Calu3 (cell line): ENCODE data around the gene P2RY2. TPM values are rescaled to one million over a fixed set of nuclear protein-coding genes. Genes with fewer than 3 reads are reported as not detected.

ENCODE experiments used
- BruUV-seq: library from RNA; stranded (reverse); fragments of 400-500 nt; replicated peaks from 2 replicates; lab custom pipeline; 2021; lab: Mats Ljungman, UMichigan
- CTCF ChIA-PET: fragments of 300-600 bp; sonication (Branson Sonifier 250); formaldehyde crosslinking; loops from one replicate; lab custom pipeline; 2022; ENCODE audit warnings: antibody characterized with exemption; lab: Charles Lee
- DNase-seq: peaks from one replicate; pipeline ENCODE4 v3.0.0; 2022
- H3K27ac Mint-ChIP-seq: one replicate; pipeline ENCODE4 v1.8.0; 2022; ENCODE audit warnings: mixed read lengths; ENCODE audit not compliant: unreplicated experiment
- H3K27me3 Mint-ChIP-seq: one replicate; pipeline ENCODE4 v1.8.0; 2022; ENCODE audit warnings: mixed read lengths; ENCODE audit not compliant: unreplicated experiment
- H3K36me3 Mint-ChIP-seq: one replicate; pipeline ENCODE4 v1.8.0; 2022; ENCODE audit warnings: mild to moderate bottlenecking, moderate library complexity, mixed read lengths; ENCODE audit not compliant: insufficient read depth, unreplicated experiment
- H3K4me1 Mint-ChIP-seq: one replicate; pipeline ENCODE4 v1.8.0; 2022; ENCODE audit warnings: mild to moderate bottlenecking, low read depth, mixed read lengths; ENCODE audit not compliant: unreplicated experiment
- H3K4me3 Mint-ChIP-seq: one replicate; pipeline ENCODE4 v1.8.0; 2022; ENCODE audit warnings: mild to moderate bottlenecking, low read depth, moderate library complexity, mixed read lengths; ENCODE audit not compliant: unreplicated experiment
- H3K9me3 Mint-ChIP-seq: one replicate; pipeline ENCODE4 v1.8.0; 2022; ENCODE audit warnings: low read depth, mixed read lengths; ENCODE audit not compliant: unreplicated experiment
- CTCF ChIP-seq: fragments of 200-600 bp; IDR thresholded peaks from one replicate; pipeline ENCODE4 v1.8.0; 2022; ENCODE audit warnings: antibody characterized with exemption; ENCODE audit not compliant: unreplicated experiment
- intact Hi-C: fragments of 100-400 bp; cut with micrococcal nuclease; formaldehyde crosslinking; loops from one replicate; pipeline ENCODE4 v1.10.0; 2022; ENCODE audit not compliant: unreplicated experiment
- total RNA-seq: library from RNA; stranded (reverse); gene quantifications from 2 replicates; pipeline ENCODE4 v1.2.3, GENCODE V29; 2022

P2RY2 gene
- total RNA-seq, 1 experiment from 2014 or later, result 1.6 TPM

- BruUV-seq, result no TSS peak
- no peaks in the 10 kb centered on the region for H3K9me3 Mint-ChIP-seq
- peaks cover 8% of the 10 kb centered on the region for H3K27me3 Mint-ChIP-seq
- DNase-seq, result no peak
- peaks cover 30% of the 10 kb centered on the region for H3K4me1 Mint-ChIP-seq
- H3K4me3 Mint-ChIP-seq, result no peak overlapping the region
- no peak overlapping the region for H3K27ac Mint-ChIP-seq
- CTCF ChIA-PET, result interaction anchor here (1.9 to 3.1 kb wide), 3 partner anchors 9 to 56 kb away, joined by 5 to 18 read pairs (median 14); no protein-coding TSS in a partner anchor
- no peak for TF ChIP-seq CTCF
- no peaks in the 10 kb centered on the region for H3K36me3 Mint-ChIP-seq
- intact Hi-C loops, result loop anchor here (5.0 kb wide), 1 partner anchor 41 kb away; no protein-coding TSS in a partner anchor
Observed at GRCh38 chr11:73186294-73186850, 31.7 kb upstream of the P2RY2 start.

GRCh38 chr11:73186886-73187285 is 31.2 kb upstream of the P2RY2 start:
- TF ChIP-seq CTCF, result no peak
- Mint-ChIP-seq H3K27me3 (peaks cover 8% of the 10 kb centered on the region), H3K4me3 (no peak overlapping the region), H3K36me3 (no peaks in the 10 kb centered on the region), H3K9me3 (no peaks in the 10 kb centered on the region), H3K27ac (no peak overlapping the region), H3K4me1 (peaks cover 32% of the 10 kb centered on the region)
- intact Hi-C loops, result loop anchor here (5.0 kb wide), 1 partner anchor 40 kb away; no protein-coding TSS in a partner anchor
- CTCF ChIA-PET, result interaction anchor here (0.6 to 3.1 kb wide), 3 partner anchors 31 to 56 kb away, joined by 5 to 18 read pairs (median 14); no protein-coding TSS in a partner anchor
- no TSS peak for BruUV-seq
- no peak for DNase-seq

GRCh38 chr11:73187854-73188253 is 30.2 kb upstream of the P2RY2 start:
- H3K4me3 Mint-ChIP-seq, result no peak overlapping the region
- H3K27ac Mint-ChIP-seq, result no peak overlapping the region
- no peak for TF ChIP-seq CTCF
- DNase-seq, result no peak
- H3K4me1 Mint-ChIP-seq, result peaks cover 38% of the 10 kb centered on the region
- H3K36me3 Mint-ChIP-seq, result no peaks in the 10 kb centered on the region
- no peaks in the 10 kb centered on the region for H3K9me3 Mint-ChIP-seq
- intact Hi-C loops, result loop anchor here (5.0 kb wide), 1 partner anchor 39 kb away; no protein-coding TSS in a partner anchor
- H3K27me3 Mint-ChIP-seq, result peaks cover 3% of the 10 kb centered on the region
- no TSS peak for BruUV-seq
- CTCF ChIA-PET, result interaction anchor here (0.6 kb wide), 1 partner anchor 30 kb away, joined by 5 read pairs; no protein-coding TSS in a partner anchor

GRCh38 chr11:73188301-73188700 is 29.8 kb upstream of the P2RY2 start:
- intact Hi-C loops, result loop anchor here (5.0 kb wide), 1 partner anchor 39 kb away; no protein-coding TSS in a partner anchor
- H3K4me1 Mint-ChIP-seq, result peaks cover 43% of the 10 kb centered on the region
- CTCF ChIA-PET, result no interaction called here
- DNase-seq, result no peak
- no peak for TF ChIP-seq CTCF
- H3K27me3 Mint-ChIP-seq, result no peaks in the 10 kb centered on the region
- no peak overlapping the region for H3K27ac Mint-ChIP-seq
- BruUV-seq, result no TSS peak
- H3K4me3 Mint-ChIP-seq, result no peak overlapping the region
- no peaks in the 10 kb centered on the region for H3K36me3 Mint-ChIP-seq
- no peaks in the 10 kb centered on the region for H3K9me3 Mint-ChIP-seq
